Colonic mucosa (tissue), 4 donors: ENCODE data around the gene ZBTB22. TPM values are rescaled to one million over a fixed set of nuclear protein-coding genes. Genes with fewer than 3 reads are reported as not detected.

Source experiments
- DNase-seq: peaks from one replicate; pipeline ENCODE4 v3.0.0-alpha.2; 2020
- H3K27ac ChIP-seq: fragments of 200-600 bp; one replicate; pipeline ENCODE4 v1.8.0; 2021
- H3K27me3 ChIP-seq: fragments of 200-600 bp; one replicate; pipeline ENCODE4 v1.8.0; 2021
- H3K36me3 ChIP-seq: fragments of 200-600 bp; one replicate; pipeline ENCODE4 v1.8.0; 2021
- H3K4me1 ChIP-seq: fragments of 200-600 bp; one replicate; pipeline ENCODE4 v1.8.0; 2021; ENCODE audit warnings: mild to moderate bottlenecking
- H3K4me3 ChIP-seq: fragments of 200-600 bp; one replicate; pipeline ENCODE4 v1.8.0; 2021
- H3K9ac ChIP-seq, 2 donors: one replicate each; pipeline ENCODE4 v1.7.0; 2013; ENCODE audit warnings: control low read depth in 2 of 2, low read depth in 2 of 2, low read length in 2 of 2
- H3K9me3 ChIP-seq: fragments of 200-600 bp; one replicate; pipeline ENCODE4 v1.8.0; 2021
- intact Hi-C: fragments of 100-400 bp; cut with DNase I; formaldehyde crosslinking; loops from one replicate; pipeline ENCODE4 v1.14.1; 2022
- total RNA-seq, 2 donors: library from RNA; stranded (reverse); fragmentation: NEBNext Ultra II Directional in 1 of 2; extraction: Animal tissue kit (Norgen Biotek cat#: 25700) in 1 of 2; gene quantifications; one replicate each; pipeline ENCODE4 v1.2.1, GENCODE V29; 2021
- TF ChIP-seq, protein P1 (sequence below): fragments of 200-600 bp; IDR thresholded peaks from one replicate; pipeline ENCODE4 v1.8.0; 2022; ENCODE audit warnings: antibody characterized with exemption, mild to moderate bottlenecking
- donor health status: healthy.
- donor health status: DM: no; HTN: no; CAD: no.
- donor health status: DM: no; HTN: no; CAD: no.

ZBTB22 gene
- total RNA-seq, 2 donors from 2014 or later: 12.4 to 16.9 TPM

DNA sequence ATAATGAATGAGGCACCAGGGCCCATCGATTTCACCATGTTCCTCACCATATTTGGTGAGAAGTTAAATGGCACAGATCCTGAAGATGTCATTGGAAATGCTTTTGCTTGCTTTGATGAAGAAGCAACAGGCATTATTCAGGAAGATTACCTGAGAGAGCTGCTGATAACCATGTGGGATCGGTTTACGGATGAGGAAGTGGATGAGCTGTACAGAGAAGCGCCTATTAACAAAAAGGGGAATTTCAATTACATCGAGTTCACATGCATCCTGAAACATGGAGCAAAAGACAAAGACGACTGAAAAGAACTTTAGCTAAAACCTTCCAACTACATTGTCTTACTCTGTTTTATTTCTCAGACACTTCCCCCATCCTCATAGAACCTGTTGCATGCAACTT lies 21.6 kb upstream of the ZBTB22 start:
- no peak for DNase-seq
- no peaks in the 10 kb centered on the region for H3K9me3 ChIP-seq
- no peak overlapping the region for H3K9ac ChIP-seq
- intact Hi-C loops: no loop called here
- TF ChIP-seq, protein P1, sequence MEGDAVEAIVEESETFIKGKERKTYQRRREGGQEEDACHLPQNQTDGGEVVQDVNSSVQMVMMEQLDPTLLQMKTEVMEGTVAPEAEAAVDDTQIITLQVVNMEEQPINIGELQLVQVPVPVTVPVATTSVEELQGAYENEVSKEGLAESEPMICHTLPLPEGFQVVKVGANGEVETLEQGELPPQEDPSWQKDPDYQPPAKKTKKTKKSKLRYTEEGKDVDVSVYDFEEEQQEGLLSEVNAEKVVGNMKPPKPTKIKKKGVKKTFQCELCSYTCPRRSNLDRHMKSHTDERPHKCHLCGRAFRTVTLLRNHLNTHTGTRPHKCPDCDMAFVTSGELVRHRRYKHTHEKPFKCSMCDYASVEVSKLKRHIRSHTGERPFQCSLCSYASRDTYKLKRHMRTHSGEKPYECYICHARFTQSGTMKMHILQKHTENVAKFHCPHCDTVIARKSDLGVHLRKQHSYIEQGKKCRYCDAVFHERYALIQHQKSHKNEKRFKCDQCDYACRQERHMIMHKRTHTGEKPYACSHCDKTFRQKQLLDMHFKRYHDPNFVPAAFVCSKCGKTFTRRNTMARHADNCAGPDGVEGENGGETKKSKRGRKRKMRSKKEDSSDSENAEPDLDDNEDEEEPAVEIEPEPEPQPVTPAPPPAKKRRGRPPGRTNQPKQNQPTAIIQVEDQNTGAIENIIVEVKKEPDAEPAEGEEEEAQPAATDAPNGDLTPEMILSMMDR: no peak
- H3K27ac ChIP-seq: no peak overlapping the region
- no peak overlapping the region for H3K4me3 ChIP-seq
- no peaks in the 10 kb centered on the region for H3K36me3 ChIP-seq
- H3K27me3 ChIP-seq: no peaks in the 10 kb centered on the region
- no peaks in the 10 kb centered on the region for H3K4me1 ChIP-seq

DNA sequence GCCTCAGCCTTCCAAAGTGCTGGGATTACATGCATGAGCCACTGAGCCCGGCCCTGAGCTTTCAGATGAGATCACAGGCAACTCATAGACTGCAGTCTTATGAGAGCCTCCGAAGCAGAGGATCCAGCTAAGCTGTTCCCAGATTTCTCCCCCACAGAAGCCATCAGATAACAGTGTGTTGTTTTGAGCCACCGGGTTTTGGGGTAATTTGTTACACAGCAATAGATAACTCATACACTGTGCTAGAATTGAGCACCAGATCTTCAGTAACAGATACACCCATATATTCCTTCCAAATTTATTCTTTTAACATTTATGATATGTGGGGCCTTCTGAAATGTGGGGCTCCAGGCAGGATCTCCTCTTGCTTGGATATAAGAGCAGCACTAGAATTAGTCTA lies 19.0 kb upstream of the ZBTB22 start:
- no peaks in the 10 kb centered on the region for H3K4me1 ChIP-seq
- DNase-seq: no peak
- intact Hi-C loops: no loop called here
- H3K27me3 ChIP-seq: no peaks in the 10 kb centered on the region
- H3K4me3 ChIP-seq: no peak overlapping the region
- H3K9ac ChIP-seq: no peak overlapping the region
- H3K36me3 ChIP-seq: no peaks in the 10 kb centered on the region
- H3K9me3 ChIP-seq: no peaks in the 10 kb centered on the region
- TF ChIP-seq, protein P1: no peak
- H3K27ac ChIP-seq: no peak overlapping the region

DNA sequence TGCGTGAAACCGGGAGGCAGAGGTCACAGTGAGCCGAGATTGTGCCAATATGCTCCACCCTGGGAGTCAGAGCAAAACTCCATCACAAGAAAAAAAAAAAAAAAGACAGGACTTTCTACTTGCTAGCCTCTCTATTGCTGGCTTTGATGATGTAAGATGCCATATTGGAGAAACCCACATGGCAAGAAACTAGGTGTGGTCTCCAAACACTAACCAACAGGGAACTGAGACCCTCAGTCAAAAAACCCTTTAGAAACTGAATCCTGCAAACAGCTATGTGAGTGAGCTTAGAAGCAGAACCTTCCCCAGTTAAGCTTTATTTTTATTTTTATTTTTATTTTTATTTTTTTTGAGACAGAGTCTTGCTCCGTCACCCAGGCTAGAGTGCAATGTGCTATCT lies 18.4 kb upstream of the ZBTB22 start:
- Histone ChIP-seq H3K4me1 (no peaks in the 10 kb centered on the region), H3K9ac (no peak overlapping the region), H3K27ac (no peak overlapping the region), H3K4me3 (no peak overlapping the region), H3K27me3 (no peaks in the 10 kb centered on the region), H3K36me3 (no peaks in the 10 kb centered on the region), H3K9me3 (no peaks in the 10 kb centered on the region)
- intact Hi-C loops: no loop called here
- no peak for DNase-seq
- TF ChIP-seq, protein P1: no peak

DNA sequence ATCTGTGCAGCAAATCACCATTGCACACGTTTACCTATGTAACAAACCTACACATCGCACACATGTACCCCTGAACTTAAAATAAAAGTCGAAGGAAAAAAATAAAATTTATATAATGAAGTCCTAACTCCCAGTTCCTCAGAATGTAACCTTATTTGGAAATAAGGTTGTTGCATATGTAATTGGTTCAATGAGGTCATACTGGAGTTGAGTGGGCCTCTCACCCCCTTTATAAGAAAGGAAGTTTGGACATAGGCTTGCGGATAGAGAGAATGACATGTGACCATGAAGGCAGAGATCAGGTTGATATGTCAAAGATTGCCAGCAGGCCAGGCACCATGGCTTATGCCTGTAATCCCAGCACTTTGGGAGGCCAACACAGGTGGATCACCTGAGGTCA lies 16.1 kb upstream of the ZBTB22 start:
- no peaks in the 10 kb centered on the region for H3K36me3 ChIP-seq
- H3K9ac ChIP-seq: no peak overlapping the region

DNA sequence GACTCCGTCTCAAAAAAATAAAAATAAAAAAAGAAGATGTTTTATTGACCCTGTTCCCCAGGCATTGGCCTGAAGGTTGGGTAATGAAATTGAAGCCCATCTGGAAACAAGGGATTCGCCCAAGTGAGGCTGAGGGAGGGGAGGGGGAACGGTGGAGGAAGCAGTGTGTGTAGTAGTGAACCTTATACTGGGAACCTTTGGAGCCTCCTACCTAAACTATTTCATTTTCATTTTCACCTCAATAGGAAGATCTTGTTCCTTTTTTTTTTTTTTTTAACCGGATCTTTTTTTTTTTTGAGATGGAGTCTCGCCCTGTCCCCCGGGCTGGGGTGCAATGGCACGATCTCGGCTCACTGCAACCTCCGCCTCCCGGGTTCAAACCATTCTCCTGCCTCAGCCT lies 13.2 kb upstream of the ZBTB22 start:
- Histone ChIP-seq H3K4me1 (no peaks in the 10 kb centered on the region), H3K27ac (no peak overlapping the region), H3K4me3 (no peak overlapping the region), H3K36me3 (no peaks in the 10 kb centered on the region), H3K27me3 (no peaks in the 10 kb centered on the region), H3K9me3 (no peaks in the 10 kb centered on the region), H3K9ac (no peak overlapping the region)
- DNase-seq: no peak
- intact Hi-C loops: no loop called here
- TF ChIP-seq, protein P1: no peak

More for the DNA sequence above, 16.1 kb upstream of the ZBTB22 start:
- intact Hi-C loops: no loop called here
- no peaks in the 10 kb centered on the region for H3K9me3 ChIP-seq
- no peak overlapping the region for H3K27ac ChIP-seq
- DNase-seq: no peak
- no peaks in the 10 kb centered on the region for H3K27me3 ChIP-seq
- no peak overlapping the region for H3K4me3 ChIP-seq
- TF ChIP-seq, protein P1: no peak
- H3K4me1 ChIP-seq: no peaks in the 10 kb centered on the region

DNA sequence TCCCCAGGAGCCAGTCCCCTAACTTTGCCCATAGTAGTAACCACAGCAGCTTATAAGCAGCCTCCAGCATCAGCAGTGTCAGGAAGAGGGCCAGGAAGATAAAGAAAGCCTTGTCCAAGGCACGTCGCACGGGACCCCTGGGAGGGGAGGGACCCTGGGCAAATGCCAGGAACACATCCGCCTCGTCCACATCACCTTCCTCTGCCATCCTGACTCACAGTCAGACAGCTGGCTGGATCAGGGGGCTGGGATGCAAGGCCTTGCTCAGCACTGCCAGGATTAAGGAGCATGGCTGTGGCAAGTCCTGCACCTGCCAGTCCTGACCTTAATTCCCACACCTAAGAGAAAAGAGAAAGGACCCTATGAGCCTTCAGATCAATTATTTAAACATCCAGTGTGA lies 11.5 kb upstream of the ZBTB22 start:
- no peaks in the 10 kb centered on the region for H3K36me3 ChIP-seq
- no peaks in the 10 kb centered on the region for H3K27me3 ChIP-seq
- H3K9ac ChIP-seq: no peak overlapping the region
- intact Hi-C loops: no loop called here
- no peak overlapping the region for H3K4me3 ChIP-seq
- no peaks in the 10 kb centered on the region for H3K9me3 ChIP-seq
- no peak overlapping the region for H3K27ac ChIP-seq
- peaks cover under 1% of the 10 kb centered on the region for H3K4me1 ChIP-seq
- TF ChIP-seq, protein P1: no peak
- no peak for DNase-seq
